Neural progenitor cell (in vitro differentiated cells): ENCODE data around the gene SLC14A1. TPM values are rescaled to one million over a fixed set of nuclear protein-coding genes. Genes with fewer than 3 reads are reported as not detected.

ENCODE experiments used
- DNase-seq: peaks from one replicate; pipeline ENCODE4 v3.0.0-alpha.2; 2016; ENCODE audit warnings: low spot score
- H2AFZ ChIP-seq: fragments of 200-600 bp; sonication (generic); replicated peaks from 2 replicates; pipeline ENCODE4 v1.6.1; 2016; ENCODE audit warnings: antibody characterized with exemption
- H3F3A ChIP-seq: fragments of 200-600 bp; sonication (generic); 2 replicates; pipeline ENCODE4 v1.6.1; 2016; ENCODE audit warnings: antibody characterized with exemption, low read depth
- H3K27ac ChIP-seq: fragments of 200-600 bp; sonication (generic); 2 replicates; pipeline ENCODE4 v1.5.1; 2016; ENCODE audit warnings: mild to moderate bottlenecking
- H3K27me3 ChIP-seq: fragments of 200-600 bp; sonication (generic); 2 replicates; pipeline ENCODE4 v1.6.1; 2016; ENCODE audit warnings: mild to moderate bottlenecking, moderate library complexity
- H3K36me3 ChIP-seq: fragments of 200-600 bp; sonication (generic); 2 replicates; pipeline ENCODE4 v1.5.1; 2016
- H3K4me1 ChIP-seq: fragments of 200-600 bp; sonication (generic); 2 replicates; pipeline ENCODE4 v1.6.1; 2016; ENCODE audit warnings: mixed run types
- H3K4me2 ChIP-seq: fragments of 200-600 bp; sonication (generic); 2 replicates; pipeline ENCODE4 v1.6.1; 2016
- H3K4me3 ChIP-seq: fragments of 200-600 bp; sonication (generic); 2 replicates; pipeline ENCODE4 v1.5.1; 2016
- H3K79me2 ChIP-seq: fragments of 200-600 bp; sonication (generic); 2 replicates; pipeline ENCODE4 v1.6.1; 2016; ENCODE audit warnings: low read depth
- H3K9ac ChIP-seq: fragments of 200-600 bp; sonication (generic); 2 replicates; pipeline ENCODE4 v1.6.1; 2016
- H3K9me3 ChIP-seq: fragments of 200-600 bp; sonication (generic); 2 replicates; pipeline ENCODE4 v1.5.1; 2016; ENCODE audit warnings: low read depth
- H4K20me1 ChIP-seq: fragments of 200-600 bp; sonication (generic); 2 replicates; pipeline ENCODE4 v1.6.1; 2016; ENCODE audit warnings: low read depth
- H3K27ac Mint-ChIP-seq: 3 replicates; pipeline ENCODE4 v1.8.0; 2021; ENCODE audit warnings: mixed read lengths
- H3K27me3 Mint-ChIP-seq: 2 replicates; pipeline ENCODE4 v1.8.0; 2022; ENCODE audit warnings: low read depth, mild to moderate bottlenecking, inconsistent platforms, moderate library complexity, mixed read lengths; ENCODE audit not compliant: insufficient read depth
- H3K36me3 Mint-ChIP-seq: 3 replicates; pipeline ENCODE4 v1.8.0; 2021; ENCODE audit warnings: mixed read lengths
- H3K4me1 Mint-ChIP-seq: 3 replicates; pipeline ENCODE4 v1.8.0; 2021; ENCODE audit warnings: mixed read lengths
- H3K4me3 Mint-ChIP-seq: 3 replicates; pipeline ENCODE4 v1.8.0; 2021; ENCODE audit warnings: mild to moderate bottlenecking, moderate library complexity, mixed read lengths
- H3K9me3 Mint-ChIP-seq: 3 replicates; pipeline ENCODE4 v1.8.0; 2020; ENCODE audit warnings: mixed read lengths
- EZH2 ChIP-seq: fragments of 200-600 bp; sonication (generic); IDR thresholded peaks from 2 replicates; pipeline ENCODE4 v1.6.1; 2017; ENCODE audit warnings: antibody characterized with exemption, mild to moderate bottlenecking, moderate library complexity
- EZH2phosphoT487 ChIP-seq: fragments of 200-600 bp; sonication (generic); IDR thresholded peaks from 2 replicates; pipeline ENCODE4 v1.6.1; 2017; ENCODE audit warnings: antibody characterized with exemption
- total RNA-seq: library from RNA; depleted of rRNA; stranded (reverse); fragments of >200 nt; gene quantifications from 2 replicates; pipeline ENCODE4 v1.2.3, GENCODE V29; 2015; ENCODE audit warnings: low replicate concordance
- TF ChIP-seq, protein P1 (sequence below): fragments of 200-600 bp; sonication (generic); IDR thresholded peaks from 2 replicates; pipeline ENCODE4 v1.5.1; 2017; ENCODE audit warnings: antibody characterized with exemption, mild to moderate bottlenecking

Gene SLC14A1
- total RNA-seq, 1 donor from 2014 or later = not detected

- no peaks in the 10 kb centered on the region for H3K36me3 ChIP-seq
- H3K27me3 ChIP-seq = no peaks in the 10 kb centered on the region
- H3K4me1 ChIP-seq = no peaks in the 10 kb centered on the region
- no peak overlapping the region for H3K4me3 ChIP-seq
- no peaks in the 10 kb centered on the region for H3K4me1 Mint-ChIP-seq
- no peaks in the 10 kb centered on the region for H3K9me3 ChIP-seq
- H2AFZ ChIP-seq = no peak overlapping the region
- no peaks in the 10 kb centered on the region for H3K79me2 ChIP-seq
- DNase-seq = no peak
- H3K4me2 ChIP-seq = no peak overlapping the region
- TF ChIP-seq, protein P1, sequence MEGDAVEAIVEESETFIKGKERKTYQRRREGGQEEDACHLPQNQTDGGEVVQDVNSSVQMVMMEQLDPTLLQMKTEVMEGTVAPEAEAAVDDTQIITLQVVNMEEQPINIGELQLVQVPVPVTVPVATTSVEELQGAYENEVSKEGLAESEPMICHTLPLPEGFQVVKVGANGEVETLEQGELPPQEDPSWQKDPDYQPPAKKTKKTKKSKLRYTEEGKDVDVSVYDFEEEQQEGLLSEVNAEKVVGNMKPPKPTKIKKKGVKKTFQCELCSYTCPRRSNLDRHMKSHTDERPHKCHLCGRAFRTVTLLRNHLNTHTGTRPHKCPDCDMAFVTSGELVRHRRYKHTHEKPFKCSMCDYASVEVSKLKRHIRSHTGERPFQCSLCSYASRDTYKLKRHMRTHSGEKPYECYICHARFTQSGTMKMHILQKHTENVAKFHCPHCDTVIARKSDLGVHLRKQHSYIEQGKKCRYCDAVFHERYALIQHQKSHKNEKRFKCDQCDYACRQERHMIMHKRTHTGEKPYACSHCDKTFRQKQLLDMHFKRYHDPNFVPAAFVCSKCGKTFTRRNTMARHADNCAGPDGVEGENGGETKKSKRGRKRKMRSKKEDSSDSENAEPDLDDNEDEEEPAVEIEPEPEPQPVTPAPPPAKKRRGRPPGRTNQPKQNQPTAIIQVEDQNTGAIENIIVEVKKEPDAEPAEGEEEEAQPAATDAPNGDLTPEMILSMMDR = no peak
- no peak for TF ChIP-seq EZH2phosphoT487
- TF ChIP-seq EZH2 = no peak
- H3K4me3 Mint-ChIP-seq = no peak overlapping the region
- H3K27ac ChIP-seq = no peak overlapping the region
- peaks cover 6% of the 10 kb centered on the region for H3K27me3 Mint-ChIP-seq
- H3K9ac ChIP-seq = no peak overlapping the region
- H3K27ac Mint-ChIP-seq = no peak overlapping the region
- H3F3A ChIP-seq = no peaks in the 10 kb centered on the region
- no peaks in the 10 kb centered on the region for H3K36me3 Mint-ChIP-seq
- no peaks in the 10 kb centered on the region for H3K9me3 Mint-ChIP-seq
- no peaks in the 10 kb centered on the region for H4K20me1 ChIP-seq
Observed at GRCh38 chr18:45724601-45725000, 620 bp downstream of the SLC14A1 start.

DNA sequence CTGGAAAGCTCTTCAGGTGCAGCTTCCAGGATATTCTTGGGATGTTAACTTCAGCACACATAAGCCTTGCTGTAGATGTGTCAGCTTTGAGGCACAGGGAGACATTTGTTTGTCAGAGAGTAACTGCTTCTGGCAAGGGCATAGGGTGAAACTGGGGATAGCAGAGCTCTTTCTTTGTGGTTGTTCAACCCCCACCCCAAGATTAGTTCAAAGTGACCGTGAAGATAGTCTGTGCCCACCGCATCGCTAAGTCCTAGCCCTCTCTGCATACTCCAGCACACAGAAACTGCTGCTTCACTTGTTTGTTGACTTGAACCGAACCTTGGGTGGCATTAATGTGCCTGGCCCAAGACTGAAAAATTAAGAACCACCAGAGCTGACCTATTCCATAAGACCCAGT is 1.4 kb downstream of the SLC14A1 start:
- no peak for DNase-seq
- no peaks in the 10 kb centered on the region for H3K9me3 ChIP-seq
- Mint-ChIP-seq H3K36me3 (no peaks in the 10 kb centered on the region), H3K4me1 (no peaks in the 10 kb centered on the region), H3K4me3 (no peak overlapping the region), H3K27me3 (peaks cover 5% of the 10 kb centered on the region), H3K27ac (no peak overlapping the region), H3K9me3 (no peaks in the 10 kb centered on the region)
- H3K4me3 ChIP-seq = no peak overlapping the region
- H3K4me1 ChIP-seq = no peaks in the 10 kb centered on the region
- TF ChIP-seq EZH2phosphoT487 = no peak
- TF ChIP-seq, protein P1 = no peak
- TF ChIP-seq EZH2 = no peak
- no peaks in the 10 kb centered on the region for H3K79me2 ChIP-seq
- no peak overlapping the region for H3K9ac ChIP-seq
- no peaks in the 10 kb centered on the region for H3K27me3 ChIP-seq
- H3K36me3 ChIP-seq = no peaks in the 10 kb centered on the region
- H3F3A ChIP-seq = no peaks in the 10 kb centered on the region
- H4K20me1 ChIP-seq = no peaks in the 10 kb centered on the region
- no peak overlapping the region for H2AFZ ChIP-seq
- H3K27ac ChIP-seq = no peak overlapping the region
- no peak overlapping the region for H3K4me2 ChIP-seq

DNA sequence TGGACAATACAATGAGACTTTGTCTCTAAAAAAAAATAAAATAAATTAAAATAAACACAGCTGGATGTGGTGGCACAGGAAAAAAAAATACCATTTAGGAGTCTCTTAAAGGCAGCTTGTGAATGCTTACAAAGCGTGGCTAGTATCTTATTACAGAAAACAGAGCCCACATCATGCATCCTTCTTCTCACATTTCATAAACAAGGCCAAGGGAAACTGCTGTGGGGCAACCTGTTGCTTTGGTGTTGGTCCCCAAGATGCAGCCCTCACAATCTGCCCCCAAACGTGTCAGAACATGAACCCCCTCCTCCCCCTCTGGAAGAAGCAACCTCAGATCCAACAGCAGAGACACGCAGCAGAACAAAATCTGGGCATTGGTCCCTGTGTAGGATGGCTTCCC is 2.6 kb downstream of the SLC14A1 start:
- Histone ChIP-seq H3K4me3 (no peak overlapping the region), H3K9me3 (no peaks in the 10 kb centered on the region), H3K79me2 (no peaks in the 10 kb centered on the region), H3K4me2 (no peak overlapping the region), H3F3A (no peaks in the 10 kb centered on the region), H3K4me1 (no peaks in the 10 kb centered on the region), H3K9ac (no peak overlapping the region), H3K27ac (no peak overlapping the region), H3K36me3 (no peaks in the 10 kb centered on the region), H4K20me1 (no peaks in the 10 kb centered on the region), H3K27me3 (no peaks in the 10 kb centered on the region), H2AFZ (no peak overlapping the region)
- peaks cover 2% of the 10 kb centered on the region for H3K27me3 Mint-ChIP-seq
- no peaks in the 10 kb centered on the region for H3K9me3 Mint-ChIP-seq
- no peak overlapping the region for H3K27ac Mint-ChIP-seq
- H3K36me3 Mint-ChIP-seq = no peaks in the 10 kb centered on the region
- no peak for DNase-seq
- no peaks in the 10 kb centered on the region for H3K4me1 Mint-ChIP-seq
- H3K4me3 Mint-ChIP-seq = no peak overlapping the region
- TF ChIP-seq EZH2 (no peak), EZH2phosphoT487 (no peak)
- TF ChIP-seq, protein P1 = no peak

- Histone ChIP-seq H3K79me2 (no peaks in the 10 kb centered on the region), H2AFZ (no peak overlapping the region), H3K4me1 (no peaks in the 10 kb centered on the region), H3K9ac (no peak overlapping the region), H3K4me3 (no peak overlapping the region), H3K36me3 (no peaks in the 10 kb centered on the region), H3K27ac (no peak overlapping the region), H3K9me3 (no peaks in the 10 kb centered on the region), H3F3A (no peaks in the 10 kb centered on the region), H4K20me1 (no peaks in the 10 kb centered on the region), H3K4me2 (no peak overlapping the region), H3K27me3 (no peaks in the 10 kb centered on the region)
- H3K27ac Mint-ChIP-seq = no peak overlapping the region
- TF ChIP-seq, protein P1 = no peak
- TF ChIP-seq EZH2 (no peak), EZH2phosphoT487 (no peak)
- H3K27me3 Mint-ChIP-seq = no peaks in the 10 kb centered on the region
- no peak for DNase-seq
- no peaks in the 10 kb centered on the region for H3K9me3 Mint-ChIP-seq
- H3K36me3 Mint-ChIP-seq = no peaks in the 10 kb centered on the region
- H3K4me3 Mint-ChIP-seq = no peak overlapping the region
- no peaks in the 10 kb centered on the region for H3K4me1 Mint-ChIP-seq
Observed at GRCh38 chr18:45727068-45727467, 3.1 kb downstream of the SLC14A1 start.
